Gastroesophageal sphincter (tissue), 4 donors: ENCODE measurements around the gene S1PR2. TPM values are rescaled to one million over a fixed set of nuclear protein-coding genes. Genes with fewer than 3 reads are reported as not detected.
"Not testable (repeated sequence)": the region's sequence is repeated elsewhere in the genome, so short reads cannot be mapped to it uniquely, and the experiment has no call there.

Source experiments
- ATAC-seq: fragments of 150-250 bp; one replicate; pipeline ENCODE4 v1.9.1; 2016; ENCODE audit warnings: mild to moderate bottlenecking, moderate library complexity
- H3K27ac ChIP-seq, 4 donors: fragments of 200-600 bp; sonication (generic) in 3 of 4; 1 replicate in 3 of 4; 2 replicates in 1 of 4; pipeline ENCODE4 v1.5.1; 2016 to 2019
- H3K27me3 ChIP-seq: fragments of 200-600 bp; sonication (generic); one replicate; pipeline ENCODE4 v1.5.1; 2019
- H3K36me3 ChIP-seq, 2 donors: fragments of 200-600 bp; sonication (generic); one replicate each; pipeline ENCODE4 v1.5.1; 2019; ENCODE audit warnings: control low read depth in 1 of 2
- H3K4me1 ChIP-seq, 3 donors: fragments of 200-600 bp; sonication (generic); 1 replicate in 2 of 3; 2 replicates in 1 of 3; pipeline ENCODE4 v1.5.1; 2016 to 2019; ENCODE audit warnings: control low read depth in 2 of 3
- H3K4me3 ChIP-seq, 2 donors: fragments of 200-600 bp; sonication (generic); one replicate each; pipeline ENCODE4 v1.5.1; 2019; ENCODE audit warnings: mild to moderate bottlenecking in 1 of 2, moderate library complexity in 1 of 2
- H3K9me3 ChIP-seq, 3 donors: fragments of 200-600 bp; sonication (generic); one replicate each; pipeline ENCODE4 v1.5.1; 2017 to 2019; ENCODE audit warnings: control low read depth in 2 of 3
- CTCF ChIP-seq, 4 experiments: fragments of 200-600 bp in 2 of 4; fragments of 450-650 bp in 2 of 4; sonication (generic) in 1 of 4; IDR thresholded peaks; one replicate each; pipeline ENCODE4 v1.5.1; 2017 to 2019; ENCODE audit warnings: antibody characterized with exemption in 4 of 4, mild to moderate bottlenecking in 2 of 4, moderate library complexity in 2 of 4
- EP300 ChIP-seq: sonication (generic); formaldehyde crosslinking; IDR thresholded peaks from one replicate; pipeline ENCODE4 v1.6.1; 2017; ENCODE audit warnings: antibody characterized with exemption, mild to moderate bottlenecking
- POLR2A ChIP-seq, 2 donors: fragments of 450-650 bp; IDR thresholded peaks; one replicate each; pipeline ENCODE4 v1.6.1; 2017; ENCODE audit warnings: antibody characterized with exemption in 2 of 2, mild to moderate bottlenecking in 2 of 2, moderate library complexity in 1 of 2
- POLR2AphosphoS5 ChIP-seq: sonication (generic); formaldehyde crosslinking; IDR thresholded peaks from one replicate; pipeline ENCODE4 v1.6.1; 2017; ENCODE audit warnings: antibody characterized with exemption
- WGBS, 2 donors: methylation state at CpG; one replicate each; pipeline ENCODE4 v1.1.5; 2018; ENCODE audit warnings: low coverage in 1 of 2; 5-methylcytosine and 5-hydroxymethylcytosine counted together
- total RNA-seq, 4 donors: library from RNA; depleted of rRNA; stranded (reverse); fragments of >200 nt; gene quantifications; one replicate each; pipeline ENCODE4 v1.1.0, GENCODE V29; 2016

Gene S1PR2
- total RNA-seq, 4 donors from 2014 or later: 7.5 to 24.5 (median 16.7) TPM

- 89 to 97% methylated on average over 2 to 3 of the region's 3 CpGs for WGBS, 2 donors
- Histone ChIP-seq H3K36me3 (no peaks in the 10 kb centered on the region), H3K27ac (no peak overlapping the region), H3K4me3 (no peak overlapping the region), H3K27me3 (no peaks in the 10 kb centered on the region), H3K4me1 (no peaks in the 10 kb centered on the region), H3K9me3 (peaks cover 0 to 5% (median 0%) of the 10 kb centered on the region in 3 donors)
- TF ChIP-seq CTCF (IDR thresholded peaks at IDR 0.05): no peak
- no peak for TF ChIP-seq EP300
- no peak for TF ChIP-seq POLR2A (IDR thresholded peaks at IDR 0.05)
- TF ChIP-seq POLR2AphosphoS5: no peak
- ATAC-seq: no peak
These were observed 27.4 kb downstream of the S1PR2 start for GRCh38 chr19:10203686-10204085.

- WGBS, 2 donors: 80 to 88% methylated on average over 3 of the region's 3 CpGs
- H3K9me3 ChIP-seq: no peaks in the 10 kb centered on the region
- no peak for TF ChIP-seq POLR2AphosphoS5
- no peak for TF ChIP-seq CTCF (IDR thresholded peaks at IDR 0.05)
- TF ChIP-seq EP300: no peak
- no peak for TF ChIP-seq POLR2A (IDR thresholded peaks at IDR 0.05)
These were observed 30.0 kb downstream of the S1PR2 start for GRCh38 chr19:10201176-10201575.

GRCh38 chr19:10200101-10200500 lies 31.0 kb downstream of the S1PR2 start:
- not testable (repeated sequence) for H3K27me3 ChIP-seq, H3K4me1 ChIP-seq, H3K27ac ChIP-seq, ATAC-seq, H3K36me3 ChIP-seq, H3K4me3 ChIP-seq, H3K9me3 ChIP-seq
- WGBS, 2 donors: 89 to 90% methylated on average over 9 to 12 of the region's 15 CpGs

More at GRCh38 chr19:10201176-10201575, 30.0 kb downstream of the S1PR2 start:
- no peak overlapping the region for H3K27ac ChIP-seq
- no peak for ATAC-seq
- H3K27me3 ChIP-seq: no peaks in the 10 kb centered on the region
- H3K4me1 ChIP-seq: no peaks in the 10 kb centered on the region
- H3K4me3 ChIP-seq: no peak overlapping the region
- no peaks in the 10 kb centered on the region for H3K36me3 ChIP-seq

GRCh38 chr19:10198889-10199644 lies 32.1 kb downstream of the S1PR2 start:
- 70 to 73% methylated on average over 3 to 11 of the region's 11 CpGs for WGBS, 2 donors
- not testable (repeated sequence) for ATAC-seq, H3K4me1 ChIP-seq, H3K4me3 ChIP-seq, H3K9me3 ChIP-seq, H3K27me3 ChIP-seq, H3K36me3 ChIP-seq
- peak overlapping the region in 1 of 4 donors; percentile 24 for H3K27ac ChIP-seq

GRCh38 chr19:10195199-10195519 lies 36.0 kb downstream of the S1PR2 start:
- H3K4me3 ChIP-seq: peak overlapping the region; percentile 72 to 88
- TF ChIP-seq CTCF (IDR thresholded peaks at IDR 0.05): no peak
- TF ChIP-seq EP300: no peak
- WGBS, 2 donors: no CpG with 5 or more reads among the region's 6 CpGs
- H3K4me1 ChIP-seq: peaks cover 0 to 35% (median 11%) of the 10 kb centered on the region in 3 donors
- no peaks in the 10 kb centered on the region for H3K36me3 ChIP-seq
- ATAC-seq: no peak
- H3K9me3 ChIP-seq: no peaks in the 10 kb centered on the region
- peak overlapping the region in 3 of 4 donors; percentile 91 to 92 (median 91) for H3K27ac ChIP-seq
- H3K27me3 ChIP-seq: no peaks in the 10 kb centered on the region

- H3K27ac ChIP-seq: peak within 1 kb of the TSS; percentile 63 to 92 (median 91)
- no peaks in the 10 kb centered on the region for H3K9me3 ChIP-seq
- ATAC-seq: peak; percentile 97
- peaks cover 0 to 35% (median 11%) of the 10 kb centered on the region in 3 donors for H3K4me1 ChIP-seq
- no peaks in the 10 kb centered on the region for H3K27me3 ChIP-seq
- WGBS, 2 donors: 0% methylated on average over 4 of the region's 71 CpGs; no CpG with 5 or more reads in 1 of the 2 donors
- peaks cover 0 to 2% of the 10 kb centered on the region in 2 donors for H3K36me3 ChIP-seq
- TF ChIP-seq POLR2A (IDR thresholded peaks at IDR 0.05): peak; percentile 67 to 70
- peak; percentile 69 for TF ChIP-seq POLR2AphosphoS5
- peak in 1 of 4 experiments; percentile 15 for TF ChIP-seq CTCF (IDR thresholded peaks at IDR 0.05)
- no peak for TF ChIP-seq EP300
- peak within 1 kb of the TSS; percentile 72 to 88 for H3K4me3 ChIP-seq
These were observed 36.5 kb downstream of the S1PR2 start, which contains the start of gene DNMT1 for GRCh38 chr19:10194500-10195198. DNMT1 (minus strand) TSS chr19:10194953; CDS start chr19:10194899, 54 bp downstream.
